Spleen (tissue), 7 donors: Measurements from ENCODE around the gene TCL1B.

Experiments used
- POLR2A ChIP-seq, 3 donors: fragments of 450-650 bp; IDR thresholded peaks; one replicate each; pipeline ENCODE4 v1.5.1; 2017; ENCODE audit warnings: antibody characterized with exemption in 3 of 3, mild to moderate bottlenecking in 1 of 3
- POLR2AphosphoS5 ChIP-seq, 3 donors: sonication (generic); formaldehyde crosslinking; IDR thresholded peaks; one replicate each; pipeline ENCODE4 v1.5.1; 2017; ENCODE audit warnings: antibody characterized with exemption in 3 of 3
- TF ChIP-seq, protein P1 (sequence below), 11 experiments: fragments of 200-600 bp in 7 of 11; fragments of 450-650 bp in 4 of 11; sonication (generic) in 4 of 11; IDR thresholded peaks in 8 of 11; conservative IDR thresholded peaks in 3 of 11; 1 replicate in 7 of 11; 2 replicates in 4 of 11; pipeline versions ENCODE4 v1.4.0 to v1.8.0; 2016 to 2021; ENCODE audit warnings: antibody characterized with exemption in 11 of 11, inconsistent platforms in 4 of 11, mild to moderate bottlenecking in 1 of 11
- donor health status: DM: no; HTN: no; CAD: no; lungs with moderate emphysema.
- donor health status: DM: no; HTN: no; CAD: no.
- donor health status: DM: no; HTN: no; CAD: no.

DNA sequence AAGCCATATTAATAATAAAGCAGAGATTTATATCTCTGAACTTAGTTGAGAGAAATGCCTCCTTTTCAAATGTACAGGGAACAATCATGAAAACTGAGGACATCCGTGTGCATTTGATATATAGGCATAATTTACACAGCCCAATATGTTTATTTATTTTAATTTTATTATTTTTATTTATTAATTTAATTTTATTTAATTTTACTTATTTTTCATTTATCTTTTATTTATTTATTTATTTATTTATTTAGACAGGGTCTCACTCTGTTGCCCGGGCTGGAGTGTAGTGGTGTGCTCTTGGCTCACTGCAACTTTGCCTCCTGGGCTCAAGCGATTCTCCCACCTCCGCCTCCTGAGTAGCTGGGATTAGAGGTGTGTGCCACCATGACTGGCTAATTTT is 19.3 kb downstream of the TCL1B start:
- TF ChIP-seq, protein P1, sequence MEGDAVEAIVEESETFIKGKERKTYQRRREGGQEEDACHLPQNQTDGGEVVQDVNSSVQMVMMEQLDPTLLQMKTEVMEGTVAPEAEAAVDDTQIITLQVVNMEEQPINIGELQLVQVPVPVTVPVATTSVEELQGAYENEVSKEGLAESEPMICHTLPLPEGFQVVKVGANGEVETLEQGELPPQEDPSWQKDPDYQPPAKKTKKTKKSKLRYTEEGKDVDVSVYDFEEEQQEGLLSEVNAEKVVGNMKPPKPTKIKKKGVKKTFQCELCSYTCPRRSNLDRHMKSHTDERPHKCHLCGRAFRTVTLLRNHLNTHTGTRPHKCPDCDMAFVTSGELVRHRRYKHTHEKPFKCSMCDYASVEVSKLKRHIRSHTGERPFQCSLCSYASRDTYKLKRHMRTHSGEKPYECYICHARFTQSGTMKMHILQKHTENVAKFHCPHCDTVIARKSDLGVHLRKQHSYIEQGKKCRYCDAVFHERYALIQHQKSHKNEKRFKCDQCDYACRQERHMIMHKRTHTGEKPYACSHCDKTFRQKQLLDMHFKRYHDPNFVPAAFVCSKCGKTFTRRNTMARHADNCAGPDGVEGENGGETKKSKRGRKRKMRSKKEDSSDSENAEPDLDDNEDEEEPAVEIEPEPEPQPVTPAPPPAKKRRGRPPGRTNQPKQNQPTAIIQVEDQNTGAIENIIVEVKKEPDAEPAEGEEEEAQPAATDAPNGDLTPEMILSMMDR (IDR thresholded peaks at IDR 0.05 in 8 of 11, conservative IDR thresholded peaks at IDR 0.05 in 3 of 11) = no peak
- TF ChIP-seq POLR2A (IDR thresholded peaks at IDR 0.05) (no peak), POLR2AphosphoS5 (IDR thresholded peaks at IDR 0.05) (no peak)
